Epithelial cell of proximal tubule (primary cell): ENCODE results near the gene VGLL4. TPM values are rescaled to one million over a fixed set of nuclear protein-coding genes. Genes with fewer than 3 reads are reported as not detected.

ENCODE experiments used
- DNase-seq: peaks from one replicate; pipeline ENCODE4 v3.0.0-alpha.2; 2011; ENCODE audit warnings: low read depth
- H3K4me3 ChIP-seq: 2 replicates; pipeline ENCODE4 v1.5.1; 2011; ENCODE audit warnings: low read depth, mild to moderate bottlenecking, low read length
- CTCF ChIP-seq: conservative IDR thresholded peaks from 2 replicates; pipeline ENCODE4 v1.5.1; 2012; ENCODE audit warnings: low read depth, mild to moderate bottlenecking, low read length
- total RNA-seq: library from RNA; depleted of rRNA; stranded (reverse); fragments of >200 nt; gene quantifications from 2 replicates; pipeline ENCODE4 v1.2.3, GENCODE V29; 2015

The VGLL4 gene
- total RNA-seq, 1 donor from 2014 or later, result 52.4 TPM

- DNase-seq, result no peak
- TF ChIP-seq CTCF, result no peak
- no peak overlapping the region for H3K4me3 ChIP-seq
These were observed 9.6 kb downstream of the VGLL4 start for GRCh38 chr3:11634081-11634635.

GRCh38 chr3:11632966-11633365 lies 10.7 kb downstream of the VGLL4 start:
- DNase-seq, result no peak
- no peak for TF ChIP-seq CTCF

DNA sequence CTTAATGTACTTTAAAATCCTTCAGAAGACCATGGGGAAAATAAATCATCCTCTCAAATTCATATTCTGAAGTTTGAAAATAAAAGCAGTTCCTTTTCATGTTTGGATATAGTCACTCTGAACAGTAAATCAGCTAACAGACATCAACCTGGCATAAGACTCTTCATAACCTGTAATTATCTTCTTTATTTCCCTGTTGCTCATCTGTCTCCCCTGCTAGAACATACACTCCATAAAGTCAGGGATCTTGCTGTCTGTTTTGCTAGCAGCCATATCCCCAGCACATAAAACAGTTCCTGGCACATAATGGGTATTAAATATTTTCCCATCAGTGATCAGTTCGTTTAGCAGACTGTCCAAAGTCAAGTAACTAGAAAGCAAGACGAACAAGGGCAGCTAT lies 11.2 kb downstream of the VGLL4 start:
- no peak for TF ChIP-seq CTCF
- H3K4me3 ChIP-seq, result no peak overlapping the region

More at GRCh38 chr3:11632966-11633365, 10.7 kb downstream of the VGLL4 start:
- no peak overlapping the region for H3K4me3 ChIP-seq

GRCh38 chr3:11631820-11632219 lies 11.9 kb downstream of the VGLL4 start:
- TF ChIP-seq CTCF, result no peak
- DNase-seq, result no peak
- H3K4me3 ChIP-seq, result no peak overlapping the region

More for the DNA sequence above, 11.2 kb downstream of the VGLL4 start:
- no peak for DNase-seq

DNA sequence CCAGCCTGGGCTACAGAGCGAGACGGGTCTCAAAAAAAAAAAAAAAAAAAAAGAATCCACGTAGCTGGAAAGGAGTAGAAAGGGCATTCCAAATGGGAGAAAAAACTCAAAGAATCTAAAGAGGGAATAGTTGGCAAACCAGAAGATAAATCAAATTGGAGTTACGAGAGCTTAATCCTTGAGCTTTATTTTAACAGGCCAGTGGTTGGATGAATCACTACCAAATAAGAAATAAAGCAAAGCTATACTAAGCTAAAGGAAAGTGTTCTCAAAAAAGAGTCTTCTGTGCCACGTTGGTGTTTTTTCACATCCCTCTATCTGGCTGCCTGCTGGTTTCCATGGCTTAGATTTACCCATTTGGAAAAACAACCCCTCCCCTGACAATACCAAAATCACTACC lies 14.0 kb downstream of the VGLL4 start:
- no peak for TF ChIP-seq CTCF
- DNase-seq, result no peak
- H3K4me3 ChIP-seq, result no peak overlapping the region

DNA sequence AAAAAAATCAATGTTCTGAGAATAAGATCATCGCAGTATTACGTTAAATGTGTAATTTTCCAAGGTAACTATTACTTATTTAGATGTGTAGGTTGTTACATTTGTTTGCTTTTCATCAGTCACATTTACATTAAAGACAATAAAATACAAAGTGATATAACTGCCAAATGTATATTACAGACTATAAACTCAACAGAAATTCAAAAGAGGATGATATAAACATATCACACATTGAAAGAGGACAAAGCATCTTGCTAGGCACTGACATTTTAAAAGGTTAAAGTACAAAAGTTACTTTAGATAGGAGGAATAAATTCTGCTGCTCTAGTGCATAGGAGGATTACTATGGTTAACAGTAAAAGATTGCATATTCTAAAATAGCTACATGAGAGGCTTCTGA lies 16.1 kb downstream of the VGLL4 start:
- TF ChIP-seq CTCF, result no peak
- H3K4me3 ChIP-seq, result no peak overlapping the region
- no peak for DNase-seq

- no peak for DNase-seq
- TF ChIP-seq CTCF, result no peak
- H3K4me3 ChIP-seq, result no peak overlapping the region
These were observed 17.6 kb downstream of the VGLL4 start for GRCh38 chr3:11626084-11626463.
